Cardiac septum (tissue), 1 donor: ENCODE measurements around the gene MAP3K12. TPM values are rescaled to one million over a fixed set of nuclear protein-coding genes. Genes with fewer than 3 reads are reported as not detected.
"Not testable (repeated sequence)": the region's sequence is repeated elsewhere in the genome, so short reads cannot be mapped to it uniquely, and the experiment has no call there.

Experiments
- DNase-seq: peaks from one replicate; pipeline ENCODE4 v3.0.0-alpha.2; 2020; ENCODE audit warnings: low spot score
- intact Hi-C: fragments of 100-400 bp; cut with DNase I; formaldehyde crosslinking; loops from one replicate; pipeline ENCODE4 v1.14.0; 2022
- total RNA-seq: library from RNA; stranded (reverse); fragmentation: NEBNext Ultra II Directional; extraction: Animal tissue kit (Norgen Biotek cat#: 25700); gene quantifications from one replicate; pipeline ENCODE4 v1.2.1, GENCODE V29; 2021
- donor health status: DM: no; HTN: no; CAD: no.

The MAP3K12 gene
- total RNA-seq, 1 donor from 2014 or later: 7.0 TPM

DNA sequence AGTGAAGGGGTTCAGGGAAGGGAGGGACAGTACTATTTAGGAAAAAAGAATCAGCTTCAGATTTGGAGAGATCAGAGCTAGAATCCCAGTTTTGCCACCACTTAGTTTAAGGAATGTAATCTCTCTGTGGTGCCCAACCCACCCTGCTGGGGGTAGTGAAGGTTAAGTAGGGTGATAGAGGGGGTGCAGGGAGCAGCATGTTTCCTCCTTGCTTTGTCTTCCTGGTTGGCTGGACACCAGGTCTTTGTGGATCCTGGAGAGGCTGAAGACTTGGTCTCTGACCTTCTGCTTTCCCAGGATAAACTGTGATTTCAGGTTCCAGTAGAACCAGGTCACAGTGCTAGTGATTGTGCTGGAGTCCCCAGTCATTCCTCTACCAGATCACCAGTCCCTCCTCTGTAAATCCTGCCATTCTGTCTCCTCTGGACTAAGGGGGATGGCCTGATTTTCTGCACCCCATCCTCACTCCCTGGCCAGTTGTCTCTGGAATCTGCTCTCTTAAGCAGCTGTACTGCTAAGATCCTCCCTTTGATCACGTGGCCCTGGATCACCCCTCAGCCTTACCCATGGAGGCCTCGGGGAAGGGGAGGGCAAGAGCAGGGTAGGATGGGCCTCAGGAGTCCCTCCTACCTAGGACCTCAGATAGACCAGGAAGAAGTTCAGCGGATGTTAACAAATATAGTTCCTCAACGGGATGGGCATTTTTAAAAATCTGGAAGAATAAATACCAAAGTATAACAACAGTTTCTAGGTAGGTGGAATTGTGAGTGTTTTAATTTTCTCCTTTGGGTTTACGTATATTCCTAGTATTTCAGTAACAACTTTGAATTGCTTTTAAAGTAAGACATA lies 3.1 kb downstream of the MAP3K12 start:
- intact Hi-C loops: no loop called here
- no peak for DNase-seq

- DNase-seq: no peak
- intact Hi-C loops: no loop called here
These were observed 5.5 kb downstream of the MAP3K12 start for GRCh38 chr12:53493610-53494391.

- intact Hi-C loops: no loop called here
- peak; percentile 98 for DNase-seq
These were observed 6.2 kb downstream of the MAP3K12 start for GRCh38 chr12:53492830-53493609.

- intact Hi-C loops: no loop called here
- DNase-seq: no peak
These were observed 7.1 kb downstream of the MAP3K12 start for GRCh38 chr12:53492188-53492587.

DNA sequence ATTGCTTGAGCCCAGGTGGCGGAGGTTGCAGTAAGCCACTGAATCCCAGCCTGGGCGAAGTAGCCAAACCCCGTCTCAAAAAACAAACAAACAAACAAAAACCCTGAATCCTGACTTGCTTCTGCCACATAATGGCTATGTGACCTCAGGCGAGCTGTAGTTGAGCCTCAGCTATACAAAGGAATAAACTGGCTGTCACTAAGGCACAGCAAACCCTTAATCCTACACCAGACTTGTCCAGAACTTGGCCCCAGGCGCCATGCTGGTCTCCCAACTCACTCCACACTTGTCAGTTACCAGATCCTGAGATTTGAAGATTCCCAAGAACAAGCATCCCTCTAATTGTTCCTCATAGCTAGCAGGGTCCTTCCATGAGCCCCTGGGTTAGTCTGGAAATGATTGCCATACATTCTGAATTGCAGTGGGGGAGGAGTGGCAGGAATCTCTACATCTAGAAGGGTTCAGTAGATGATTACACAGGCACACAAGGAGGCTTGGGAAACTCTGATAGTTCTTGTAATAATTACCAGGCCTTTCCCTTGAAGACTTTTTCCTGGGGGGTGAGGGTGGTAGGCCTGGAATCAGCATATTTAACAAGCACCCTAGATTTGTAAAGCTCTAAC lies 9.9 kb downstream of the MAP3K12 start:
- intact Hi-C loops: no loop called here
- no peak for DNase-seq

DNA sequence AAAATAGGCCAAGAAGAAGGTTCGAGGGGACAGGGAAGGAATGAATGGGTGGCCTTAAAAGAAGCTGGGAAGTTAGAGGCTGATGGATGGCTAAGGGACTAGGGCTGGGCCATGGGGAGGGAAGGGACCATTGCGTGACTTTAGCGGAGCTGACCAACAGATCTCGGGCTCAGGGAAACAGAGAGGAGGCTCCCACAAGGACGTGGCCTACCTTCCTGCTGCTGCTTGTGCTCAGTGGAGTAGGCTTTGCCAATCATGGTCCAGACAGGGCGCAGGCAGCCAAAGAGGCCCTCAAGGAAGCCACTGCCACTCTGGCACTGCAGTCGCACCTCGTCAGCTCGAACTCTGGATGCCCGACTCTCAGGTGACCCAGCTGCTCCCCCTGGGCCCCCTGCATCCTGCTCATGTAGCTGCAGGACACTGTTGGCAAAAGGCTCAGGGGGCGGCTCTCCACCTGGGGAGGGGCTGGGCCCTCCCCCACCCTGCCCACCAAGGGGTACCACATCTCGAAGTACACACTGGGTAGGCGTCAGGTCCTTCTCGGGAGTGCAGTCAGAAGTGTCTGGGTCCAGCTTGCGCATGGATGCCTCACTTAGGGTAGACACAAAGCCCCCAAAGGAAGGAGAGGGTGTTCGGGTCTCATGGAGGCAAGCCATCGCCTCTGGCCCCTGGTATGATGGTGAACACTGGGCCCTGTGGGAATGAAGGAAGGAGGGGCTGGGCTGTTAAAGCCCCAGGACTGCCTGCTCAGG lies 12.3 kb downstream of the MAP3K12 start:
- DNase-seq: peak; percentile 70
- intact Hi-C loops: no loop called here

DNA sequence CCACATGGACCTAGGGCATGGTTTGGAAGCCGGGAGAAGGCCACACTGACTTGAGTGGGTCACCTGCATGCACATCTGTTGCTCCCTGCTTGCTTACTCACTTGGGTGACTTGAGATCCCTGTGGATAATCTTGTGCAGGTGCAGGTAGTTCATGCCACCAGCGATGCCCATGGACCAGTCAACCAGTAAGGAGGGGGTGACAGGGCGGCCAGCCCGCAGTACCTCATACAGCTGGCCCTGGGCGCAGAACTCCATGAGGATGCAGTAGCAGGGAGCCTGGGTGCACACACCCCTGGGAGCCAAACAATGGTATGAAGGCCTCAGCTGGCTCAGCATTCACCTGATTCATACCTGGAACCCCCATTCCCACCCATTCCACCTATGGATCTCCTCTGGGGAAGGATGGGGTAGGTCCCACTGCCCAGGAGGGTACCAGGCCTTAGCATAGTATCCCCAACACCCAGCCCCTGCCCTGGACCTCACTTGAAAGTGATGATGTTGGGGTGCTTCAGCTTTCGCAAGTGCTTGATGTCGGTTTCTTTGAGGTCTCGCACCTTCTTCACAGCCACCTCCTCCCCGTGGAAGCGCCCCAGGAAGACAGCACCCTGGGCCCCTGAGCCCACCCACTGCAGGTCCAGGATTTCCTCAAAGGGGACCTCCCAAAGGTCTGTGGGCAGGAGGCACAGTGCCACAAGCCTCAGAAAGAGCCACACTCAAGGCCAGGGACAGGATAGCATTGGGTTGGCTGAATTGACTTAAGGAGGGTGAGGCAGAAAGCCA lies 13.1 kb downstream of the MAP3K12 start:
- DNase-seq: no peak
- intact Hi-C loops: no loop called here

DNA sequence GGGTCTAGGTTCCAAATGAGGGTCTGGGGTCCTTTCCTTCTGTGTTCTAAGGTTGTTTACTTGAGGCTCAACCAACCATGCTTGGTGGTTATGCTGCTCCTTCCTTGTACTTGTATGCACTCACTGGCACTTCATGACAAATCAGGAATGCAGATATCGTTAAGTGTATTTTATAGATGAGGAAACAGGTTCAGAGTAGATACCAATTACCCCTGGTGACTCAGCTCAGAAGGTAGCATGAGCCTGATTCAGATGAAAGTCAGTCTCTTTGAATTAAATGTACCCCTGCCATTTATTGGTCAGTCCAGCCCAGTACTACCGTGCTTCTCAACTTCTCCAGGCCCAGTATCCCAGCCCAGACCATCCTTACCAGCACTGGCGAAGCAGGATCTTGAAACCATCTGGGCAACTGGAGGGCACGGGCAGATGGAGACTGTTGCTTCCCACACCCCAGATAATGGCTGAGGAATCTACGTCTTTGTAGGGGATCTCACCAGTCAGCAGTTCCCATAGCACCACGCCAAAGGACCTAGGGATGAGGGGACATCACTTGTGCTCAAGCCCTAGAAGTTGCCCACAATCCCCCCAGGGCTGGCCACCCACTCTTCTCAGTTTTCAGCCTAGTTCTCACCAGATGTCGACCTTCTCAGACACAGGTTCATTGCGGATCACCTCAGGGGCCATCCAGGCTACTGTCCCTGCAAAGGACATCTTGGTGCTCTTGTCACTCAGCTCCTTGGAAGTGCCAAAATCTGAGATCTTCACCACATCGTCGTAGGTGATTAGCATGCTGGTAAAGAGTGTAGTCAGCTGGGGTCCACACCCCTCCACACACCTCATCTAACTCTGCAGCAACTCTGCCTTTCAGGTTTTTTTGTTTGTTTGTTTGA lies 14.3 kb downstream of the MAP3K12 start:
- intact Hi-C loops: no loop called here
- no peak for DNase-seq

GRCh38 chr12:53483979-53484377 lies 15.3 kb downstream of the MAP3K12 start:
- no peak for DNase-seq
- intact Hi-C loops: no loop called here

DNA sequence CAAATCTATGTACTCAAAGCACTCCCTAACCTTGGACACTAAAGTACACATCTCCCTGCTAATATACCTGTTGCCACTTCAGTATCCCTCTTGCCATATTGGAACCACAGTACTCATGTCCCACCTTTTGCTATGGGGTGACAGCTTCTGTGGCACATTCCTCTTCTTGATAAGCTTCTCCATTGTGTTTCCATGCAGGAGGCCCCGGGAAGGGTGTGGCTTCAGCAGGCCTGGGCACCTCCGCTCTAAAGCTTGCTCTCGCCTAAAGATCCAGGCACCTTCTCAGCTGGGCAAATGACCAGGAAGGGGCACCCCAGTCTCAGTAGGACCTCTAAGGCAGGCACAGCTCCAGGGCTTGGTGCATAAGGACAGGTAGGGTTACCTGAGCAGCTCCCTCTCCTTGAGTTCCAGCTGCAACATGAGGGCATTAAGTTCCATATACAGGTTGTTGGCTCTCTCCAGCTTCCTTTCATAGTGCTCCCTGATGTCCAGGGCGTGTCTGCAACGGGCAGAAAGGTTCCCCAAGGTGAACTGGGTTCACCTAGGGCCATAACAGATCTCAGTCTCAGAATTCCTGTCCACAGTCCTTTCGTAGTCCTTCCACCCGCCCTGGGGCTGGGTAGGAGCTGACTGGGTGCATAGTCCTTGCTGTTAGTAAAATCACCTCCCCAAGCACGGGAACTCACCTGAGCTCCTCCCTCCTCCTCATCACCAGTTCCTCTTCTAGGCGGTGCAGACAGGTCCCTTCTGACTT lies 15.9 kb downstream of the MAP3K12 start:
- intact Hi-C loops: no loop called here
- DNase-seq: no peak

DNA sequence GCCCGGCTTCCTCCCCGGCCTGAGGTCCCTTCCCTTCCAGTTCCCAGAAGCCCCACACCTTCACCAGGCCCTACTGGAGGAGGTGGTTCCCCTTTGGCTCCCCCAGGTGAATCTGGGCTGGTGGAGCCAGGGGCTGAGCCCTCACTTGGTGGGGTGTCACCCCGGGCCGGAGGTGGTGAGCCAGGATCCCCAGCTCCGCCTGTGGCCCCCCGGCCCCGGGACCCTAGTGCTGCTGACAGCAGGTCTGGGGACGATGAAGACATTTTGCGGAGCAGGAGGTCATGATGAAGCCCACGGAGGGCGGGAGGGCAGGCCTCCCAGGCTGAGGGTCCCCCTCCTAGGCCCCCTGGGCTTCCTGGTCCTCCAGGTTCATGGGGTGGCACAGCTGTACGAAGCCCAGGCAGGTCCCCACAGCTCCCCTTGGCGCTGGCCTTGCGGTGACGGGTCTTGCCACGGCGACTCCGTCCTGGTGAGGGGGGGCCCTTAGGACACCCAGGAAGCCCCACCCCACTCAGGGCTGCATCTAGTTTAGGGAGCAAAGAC lies 16.6 kb downstream of the MAP3K12 start:
- no peak for DNase-seq
- intact Hi-C loops: no loop called here

GRCh38 chr12:53481939-53482586 lies 17.2 kb downstream of the MAP3K12 start:
- no peak for DNase-seq
- intact Hi-C loops: no loop called here

- intact Hi-C loops: not testable (repeated sequence)
These were observed 17.8 kb downstream of the MAP3K12 start for GRCh38 chr12:53481458-53481857.

DNA sequence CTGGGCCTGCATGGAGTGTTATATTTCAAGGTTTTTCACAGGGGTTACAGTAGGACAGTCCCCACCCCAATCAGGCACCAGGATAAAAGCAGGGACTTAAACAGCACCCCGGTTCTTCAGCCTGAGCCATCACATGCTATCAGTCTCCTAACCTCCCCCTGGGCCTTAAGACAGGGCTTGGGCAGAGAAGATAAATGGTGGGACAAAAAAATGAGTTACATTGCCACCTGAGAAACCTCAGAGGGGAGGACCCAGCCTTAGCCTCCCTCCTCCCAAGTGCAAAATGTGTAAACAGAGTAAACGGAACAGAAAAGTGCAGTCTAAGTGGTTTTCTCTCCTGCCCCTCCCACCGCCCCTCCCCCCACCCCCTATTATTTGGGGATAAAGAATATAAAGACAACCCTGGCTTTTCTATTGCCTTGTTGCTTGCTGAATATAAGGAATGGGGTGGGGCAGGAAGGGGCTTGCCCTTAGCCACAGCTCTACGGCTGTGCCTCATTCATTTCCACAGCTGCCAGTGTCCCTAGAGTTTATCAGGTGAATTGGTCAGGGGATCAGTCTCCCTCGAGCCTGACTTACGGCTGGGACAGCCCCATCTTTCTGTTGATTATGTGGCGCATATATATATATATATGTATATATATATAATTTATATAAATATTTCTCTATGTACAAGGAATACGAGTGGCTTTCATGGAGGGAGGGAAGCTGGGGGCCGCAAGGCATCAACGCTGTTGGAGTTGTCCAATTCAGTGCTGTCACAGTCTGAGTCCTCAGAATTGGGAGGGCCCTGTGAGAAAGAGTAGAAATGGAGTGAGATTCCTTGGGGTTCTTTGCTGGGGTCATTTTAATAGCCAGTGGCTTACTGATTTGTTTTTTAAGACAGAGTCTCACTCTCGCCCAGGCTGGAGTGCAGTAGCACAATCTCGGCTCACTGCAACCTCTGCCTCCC lies 18.5 kb downstream of the MAP3K12 start:
- intact Hi-C loops: no loop called here
- no peak for DNase-seq

More at GRCh38 chr12:53481458-53481857, 17.8 kb downstream of the MAP3K12 start:
- not testable (repeated sequence) for DNase-seq

GRCh38 chr12:53479331-53479730 lies 19.9 kb downstream of the MAP3K12 start:
- intact Hi-C loops: no loop called here
- DNase-seq: no peak
